H1 (cell line): ENCODE results near the gene LCN2. TPM values are rescaled to one million over a fixed set of nuclear protein-coding genes. Genes with fewer than 3 reads are reported as not detected.

Experiments used
- GABPA ChIP-seq: IDR thresholded peaks from 2 replicates; pipeline ENCODE4 v1.6.1; 2011; ENCODE audit warnings: mild to moderate bottlenecking, low read length, moderate library complexity, borderline replicate concordance; ENCODE audit not compliant: insufficient read depth
- polyA plus RNA-seq, 7 experiments: library from polyadenylated mRNA; depleted of rRNA in 3 of 7; stranded (reverse) in 5 of 7; unstranded in 2 of 7; fragments of >200 nt in 5 of 7; fragments of 200-250 nt in 2 of 7; gene quantifications; 1 replicate in 5 of 7; 2 replicates in 1 of 7; 4 replicates in 1 of 7; pipeline versions ENCODE4 v1.2.1 to v1.2.3, GENCODE V29; 2011 to 2013; ENCODE audit warnings: missing spikeins in 2 of 7, mixed read lengths in 2 of 7
- total RNA-seq: library from RNA; stranded (reverse); fragmentation: NEBNext Ultra II Directional; extraction: Animal tissue kit (Norgen Biotek cat#: 25700); gene quantifications from 2 replicates; pipeline ENCODE4 v1.2.1, GENCODE V29; 2021

Gene LCN2
- total and polyA plus RNA-seq, 2 of the 8 experiments (the other 6 are each of a cell fraction or from before 2014, with no cell fraction given), result 1.1 to 1.6 TPM

DNA sequence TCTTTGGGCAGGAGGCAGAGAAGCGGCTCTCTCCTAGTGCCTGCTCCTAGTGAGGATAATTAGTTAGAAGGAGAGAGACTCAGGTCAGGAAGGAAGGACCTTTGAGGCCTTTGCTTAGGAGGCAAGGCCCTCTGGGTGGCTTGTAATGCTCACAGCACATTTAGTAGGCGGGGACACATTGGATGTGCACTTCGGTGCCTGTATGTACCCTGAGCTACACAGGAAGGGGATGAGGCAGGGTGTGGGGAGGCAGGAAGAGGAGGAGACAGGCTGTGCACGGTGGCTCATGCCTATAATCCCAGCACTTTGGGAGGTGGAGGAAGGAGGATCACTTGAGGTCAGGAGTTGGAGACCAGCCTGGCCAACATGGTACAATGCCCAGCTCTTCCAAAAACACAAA lies 7.2 kb upstream of the LCN2 start (continued):
- TF ChIP-seq GABPA, result no peak
- TF ChIP-seq, all 59 proteins: peak for 0
